ENCODE results near the gene DLK1.

The DLK1 gene

DNA sequence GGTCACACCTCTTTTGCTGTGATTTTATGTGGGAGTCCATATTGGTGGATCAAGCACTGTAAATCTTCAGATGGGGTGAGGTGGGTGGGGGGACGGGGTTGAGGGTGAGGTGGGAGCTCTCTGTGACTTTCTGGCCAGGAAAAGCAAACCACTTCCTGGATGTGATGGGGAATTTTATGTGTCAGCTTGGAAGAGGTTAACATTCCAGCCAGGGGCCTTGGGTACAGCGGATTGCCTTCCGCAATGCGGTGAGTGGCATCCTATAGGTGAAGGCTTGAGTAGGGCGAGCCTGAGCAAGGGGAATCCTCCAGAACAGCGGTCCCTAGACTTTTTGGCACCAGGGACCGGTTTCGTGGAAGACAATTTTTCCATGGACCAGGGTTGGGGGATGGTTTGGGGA lies 36.2 kb downstream of the DLK1 start:
- DNase-seq (ENCODE audit: low spot score) = no peak

DNA sequence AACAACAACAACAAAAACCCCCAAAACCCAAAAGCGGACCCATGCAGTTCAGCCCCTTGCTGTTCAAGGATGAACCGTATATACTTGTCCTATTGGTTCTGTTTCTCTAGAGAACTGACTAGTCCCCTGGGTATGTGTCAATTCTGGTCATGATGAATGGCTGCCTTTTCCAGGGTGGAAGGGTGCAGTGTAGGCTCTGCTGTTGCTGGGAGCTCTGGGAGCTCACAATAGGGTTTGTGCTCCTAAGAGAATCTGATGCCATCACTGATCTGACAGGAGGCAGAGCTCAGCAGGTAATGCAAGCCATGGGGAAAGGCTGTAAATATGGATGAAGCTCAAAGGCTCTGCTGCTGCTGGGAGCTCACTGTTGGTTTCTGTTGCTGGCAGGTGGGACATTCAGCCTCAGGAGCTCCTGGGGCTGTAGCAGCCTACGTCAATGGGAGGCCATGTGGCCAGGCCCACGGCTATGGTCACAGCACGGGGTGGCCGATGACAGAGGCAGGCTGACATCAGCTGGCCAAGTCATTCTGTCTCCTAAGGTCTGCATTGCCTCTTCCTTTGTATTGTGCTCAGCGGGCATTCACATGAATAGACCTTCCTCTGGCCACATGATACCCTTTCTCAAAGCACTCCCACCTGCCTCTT lies 37.9 kb downstream of the DLK1 start:
- DNase-seq (ENCODE audit: low spot score) = no peak

DNA sequence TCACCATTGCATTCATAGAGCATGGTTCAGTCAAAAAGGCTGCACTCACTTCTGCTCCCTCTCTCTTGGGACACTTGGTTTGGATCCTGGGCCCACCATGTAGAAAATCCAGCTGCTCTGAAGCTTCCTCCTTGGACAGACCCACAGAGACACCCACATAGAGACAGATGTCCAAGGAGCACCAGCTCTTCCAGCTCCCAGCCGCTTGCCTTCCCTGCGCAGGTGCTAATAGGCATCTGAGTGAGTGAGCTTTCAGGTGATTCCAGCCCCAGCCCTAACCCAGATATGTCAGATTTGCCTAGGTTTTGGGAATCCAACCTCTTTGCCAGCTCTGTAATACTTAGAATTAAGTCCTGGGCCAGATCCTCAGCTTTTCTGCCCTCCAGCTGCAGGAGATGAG lies 38.6 kb downstream of the DLK1 start:
- DNase-seq (ENCODE audit: low spot score) = no peak

DNA sequence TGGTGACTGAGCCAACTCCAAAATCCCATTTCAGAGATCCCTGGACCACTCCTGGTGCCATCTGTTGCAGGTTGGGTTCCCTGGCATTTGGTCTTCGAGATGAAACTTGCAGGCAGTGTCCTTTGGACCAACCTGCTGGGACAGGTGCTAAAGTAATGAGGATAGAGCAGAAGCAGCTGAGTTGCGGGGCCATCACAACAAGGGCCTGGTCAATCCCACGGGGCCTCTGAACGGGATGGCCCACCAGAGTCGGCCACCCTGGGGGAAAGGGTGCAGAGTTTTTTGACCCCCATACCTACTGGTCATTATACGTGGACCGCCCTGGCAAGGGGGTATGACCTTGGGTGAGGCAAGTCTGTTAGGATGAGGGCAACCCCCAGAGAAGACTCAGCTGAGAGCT lies 39.3 kb downstream of the DLK1 start:
- no peak for DNase-seq (ENCODE audit: low spot score)

DNA sequence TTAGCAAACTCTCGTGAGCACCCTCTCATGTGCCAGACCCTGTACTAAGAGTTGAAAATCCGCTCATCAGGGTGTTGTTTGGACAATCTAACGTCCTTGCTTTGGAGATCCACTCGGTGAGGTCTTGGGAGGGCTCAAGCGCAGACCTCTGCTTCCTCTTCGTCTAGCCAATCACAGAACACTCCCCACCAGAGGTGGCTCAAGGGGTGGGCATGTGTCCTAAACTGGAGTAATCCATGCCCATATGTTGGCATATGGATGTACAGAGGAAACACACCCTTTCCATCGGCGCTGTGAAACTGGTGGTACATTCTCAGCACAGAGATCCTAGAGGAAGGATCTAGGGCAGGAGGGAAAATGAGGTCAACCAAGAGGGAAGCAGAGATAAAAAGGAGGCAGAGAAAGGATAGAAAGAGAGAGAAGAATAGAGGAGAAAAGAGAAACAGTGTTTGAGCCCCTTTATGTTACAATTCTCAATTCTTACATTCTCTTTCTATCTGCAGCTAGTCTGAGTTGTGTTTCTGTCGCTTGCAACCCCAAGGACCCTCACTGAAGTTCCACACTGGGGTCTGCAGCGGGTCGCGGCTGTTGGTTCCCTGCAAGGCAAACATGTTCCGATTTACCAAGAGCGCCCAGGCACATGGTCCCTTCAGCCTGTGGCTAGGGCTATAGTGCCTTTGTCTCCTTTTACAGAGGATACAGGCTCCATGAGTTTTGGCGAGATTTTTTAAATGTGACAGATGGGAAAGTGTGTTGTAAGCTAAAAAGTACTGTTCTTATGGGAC lies 40.5 kb downstream of the DLK1 start:
- DNase-seq (ENCODE audit: low spot score) = no peak

DNA sequence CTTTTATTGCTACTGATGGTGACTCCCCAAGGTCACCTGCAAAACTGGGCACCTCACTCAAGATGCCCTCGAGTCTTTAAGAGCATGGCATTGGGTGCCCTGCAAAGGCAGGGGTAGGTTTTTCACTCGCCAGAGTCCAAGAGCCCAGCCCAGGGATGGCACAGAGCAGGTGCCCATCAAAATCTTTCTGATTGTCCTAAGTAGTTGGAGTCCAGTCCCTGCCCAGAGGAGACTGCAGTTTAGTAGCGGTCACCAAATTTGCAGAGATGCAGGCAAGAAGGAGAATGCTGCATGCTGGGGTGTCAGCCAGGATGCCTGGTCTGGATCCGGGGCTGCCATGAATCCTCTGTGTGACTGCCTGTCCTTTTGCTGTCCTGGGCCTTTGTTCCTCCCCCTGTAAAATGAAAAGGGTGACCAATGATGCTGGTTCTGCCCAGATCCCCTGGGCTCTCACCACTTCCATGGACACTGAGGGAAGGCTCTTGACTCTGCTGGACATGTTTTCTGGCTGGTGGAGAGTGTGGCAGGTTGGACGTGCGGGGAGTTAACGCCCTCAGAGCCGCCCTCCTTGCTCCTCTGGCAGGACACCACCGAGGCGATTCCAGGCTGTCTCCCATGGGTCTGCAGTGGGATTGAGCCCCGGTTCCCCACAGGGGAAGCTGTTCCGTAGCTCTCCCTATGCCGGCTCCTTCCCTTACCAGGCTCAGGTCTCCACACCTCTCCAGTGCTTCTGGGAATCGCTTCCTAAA lies 41.3 kb downstream of the DLK1 start:
- no peak for DNase-seq (ENCODE audit: low spot score)

DNA sequence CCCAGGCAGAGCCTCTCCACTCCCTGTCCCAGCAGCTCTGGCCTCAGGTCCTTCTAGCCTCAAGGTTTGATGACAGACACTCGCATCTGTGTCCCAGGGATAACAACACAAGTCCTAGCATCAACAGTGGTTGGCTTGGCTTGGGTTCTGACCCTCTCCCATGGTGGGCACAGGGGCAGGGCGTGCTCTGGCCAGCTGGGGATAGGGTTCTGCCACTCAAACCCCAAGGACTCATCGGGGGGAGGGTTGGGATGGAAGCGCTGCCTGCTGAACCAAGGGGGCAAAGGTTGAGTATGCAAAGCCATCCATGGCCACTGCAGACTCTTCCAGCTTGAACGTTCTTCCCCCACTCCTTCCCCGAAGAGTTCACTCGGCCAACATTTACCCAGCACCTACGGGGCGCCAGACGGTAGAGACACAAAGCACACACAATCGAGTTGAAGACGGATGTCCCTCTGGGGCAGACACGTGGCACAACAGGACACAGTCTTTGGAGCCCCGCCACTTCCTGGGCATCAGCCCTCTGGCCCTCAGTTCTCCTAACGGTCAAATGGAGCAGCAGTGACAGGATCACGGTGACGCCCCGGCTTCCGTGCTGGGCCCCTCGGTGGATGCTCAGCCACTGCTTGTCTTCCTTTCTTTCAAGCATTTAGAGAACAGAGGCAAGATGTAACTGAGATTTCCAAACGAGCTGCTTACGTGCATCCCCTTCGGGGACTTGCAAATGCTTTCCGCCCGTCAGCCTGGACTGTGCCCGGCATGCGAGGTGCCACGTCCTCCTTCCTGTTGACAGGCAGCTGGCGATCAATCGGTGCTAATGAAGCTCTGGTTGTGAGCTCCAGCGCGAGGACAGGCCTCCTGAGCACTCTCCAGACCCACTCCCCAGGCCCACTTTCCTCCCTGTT lies 42.6 kb downstream of the DLK1 start:
- DNase-seq (ENCODE audit: low spot score) = no peak

DNA sequence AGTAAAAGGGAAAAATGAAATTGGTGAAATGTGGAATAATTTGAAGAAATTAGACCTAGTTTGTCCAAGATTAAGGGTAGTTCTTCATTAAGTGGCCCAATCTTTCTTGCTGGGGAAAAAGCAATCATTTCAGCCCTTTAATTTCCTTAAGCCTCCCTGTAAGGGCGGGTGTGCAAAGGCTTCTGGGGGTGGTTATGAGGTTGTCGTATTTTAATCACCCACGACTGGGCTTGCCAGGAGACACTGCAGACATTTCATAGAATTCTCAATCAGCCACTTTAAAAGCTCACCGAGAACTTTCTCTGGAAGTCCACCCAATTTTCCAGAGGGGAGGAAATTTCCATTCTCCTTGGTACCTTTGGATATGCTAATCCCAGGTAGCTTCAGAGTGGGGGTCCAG lies 43.4 kb downstream of the DLK1 start:
- DNase-seq (ENCODE audit: low spot score) = no peak

DNA sequence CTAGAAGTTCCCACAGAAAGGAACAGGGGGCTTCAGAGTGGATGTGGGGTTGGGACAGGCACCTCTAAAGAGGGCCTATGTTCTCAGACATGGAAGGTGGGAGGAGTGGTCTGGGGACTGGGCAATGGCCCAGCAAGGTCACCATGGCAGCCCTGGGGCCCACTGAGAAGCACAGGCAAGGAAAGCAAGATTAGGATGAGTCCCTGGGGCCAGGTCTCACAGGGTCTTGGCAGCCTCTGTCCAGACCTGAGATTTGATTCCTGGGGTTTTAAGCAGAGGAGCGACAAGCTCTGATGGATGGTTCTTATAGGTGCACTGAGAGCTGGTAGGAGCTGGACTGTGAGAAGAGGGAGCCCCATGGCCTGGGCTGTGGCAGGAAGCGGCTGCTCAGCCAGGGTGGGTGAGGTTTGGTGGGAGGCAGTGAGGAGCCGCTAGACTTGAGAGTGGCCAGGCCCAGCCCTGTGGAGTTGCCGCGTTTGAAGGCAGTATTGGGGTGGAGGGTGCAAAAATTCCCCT lies 44.0 kb downstream of the DLK1 start:
- DNase-seq (ENCODE audit: low spot score) = no peak

DNA sequence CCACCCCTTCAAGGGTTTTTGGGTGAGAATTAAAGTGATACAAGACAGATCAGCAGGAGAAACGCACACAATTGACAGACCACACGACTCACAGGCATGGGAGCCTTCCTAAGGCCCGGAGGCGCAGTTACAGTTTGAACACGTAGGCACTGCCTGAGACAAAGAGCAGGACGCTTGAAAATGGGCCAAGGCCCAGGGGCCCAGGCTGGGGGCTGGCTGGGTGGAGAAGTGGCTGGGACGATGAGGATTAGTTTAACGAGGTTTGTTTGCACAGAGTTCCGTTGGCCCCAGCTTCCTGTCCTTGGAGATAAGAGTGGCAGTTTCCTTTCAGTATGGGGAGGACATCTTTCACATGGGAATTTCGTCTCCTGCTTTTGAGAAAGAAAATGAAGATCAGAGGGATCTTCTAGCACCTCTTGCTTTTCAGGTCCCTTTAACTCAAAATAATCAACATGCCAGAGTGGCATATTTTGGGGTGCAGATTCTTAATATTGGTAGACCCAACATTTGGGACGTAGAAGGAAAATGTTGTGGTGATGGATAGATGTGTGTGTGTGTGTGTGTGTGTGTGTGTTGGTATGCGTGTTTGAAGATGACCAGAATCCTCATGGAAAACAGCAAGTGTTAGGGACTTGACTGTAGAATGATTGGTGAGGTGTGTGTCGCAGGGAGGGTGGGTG lies 44.6 kb downstream of the DLK1 start:
- DNase-seq (ENCODE audit: low spot score) = no peak

DNA sequence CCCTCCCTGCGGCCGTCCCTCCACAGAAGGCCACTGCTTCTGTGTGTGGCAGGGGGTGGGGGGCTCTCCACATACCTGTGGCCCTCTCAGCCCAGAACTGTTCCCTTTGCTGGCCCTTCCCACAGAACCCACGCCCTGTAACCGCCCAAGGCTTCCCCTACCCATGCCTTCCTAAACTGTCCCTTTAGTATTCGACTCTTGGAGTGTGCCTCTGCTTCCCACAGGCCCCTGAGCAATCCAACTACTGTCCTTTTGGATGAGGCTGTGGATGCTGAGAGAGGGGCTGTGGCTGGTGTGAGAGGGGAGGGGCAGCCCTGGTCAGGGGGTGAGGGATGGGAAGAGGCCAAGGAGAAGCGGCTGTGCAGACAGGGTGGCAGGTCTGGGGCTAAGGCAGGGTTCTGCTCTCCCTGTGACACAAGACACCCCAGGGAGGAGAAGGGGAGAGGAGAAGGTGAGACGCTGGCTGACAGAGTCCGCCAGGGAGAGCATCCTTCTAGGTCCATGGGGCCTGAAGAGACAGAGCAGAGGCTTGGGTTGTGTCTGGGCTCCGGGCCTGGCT lies 46.0 kb downstream of the DLK1 start:
- no peak for DNase-seq (ENCODE audit: low spot score)

DNA sequence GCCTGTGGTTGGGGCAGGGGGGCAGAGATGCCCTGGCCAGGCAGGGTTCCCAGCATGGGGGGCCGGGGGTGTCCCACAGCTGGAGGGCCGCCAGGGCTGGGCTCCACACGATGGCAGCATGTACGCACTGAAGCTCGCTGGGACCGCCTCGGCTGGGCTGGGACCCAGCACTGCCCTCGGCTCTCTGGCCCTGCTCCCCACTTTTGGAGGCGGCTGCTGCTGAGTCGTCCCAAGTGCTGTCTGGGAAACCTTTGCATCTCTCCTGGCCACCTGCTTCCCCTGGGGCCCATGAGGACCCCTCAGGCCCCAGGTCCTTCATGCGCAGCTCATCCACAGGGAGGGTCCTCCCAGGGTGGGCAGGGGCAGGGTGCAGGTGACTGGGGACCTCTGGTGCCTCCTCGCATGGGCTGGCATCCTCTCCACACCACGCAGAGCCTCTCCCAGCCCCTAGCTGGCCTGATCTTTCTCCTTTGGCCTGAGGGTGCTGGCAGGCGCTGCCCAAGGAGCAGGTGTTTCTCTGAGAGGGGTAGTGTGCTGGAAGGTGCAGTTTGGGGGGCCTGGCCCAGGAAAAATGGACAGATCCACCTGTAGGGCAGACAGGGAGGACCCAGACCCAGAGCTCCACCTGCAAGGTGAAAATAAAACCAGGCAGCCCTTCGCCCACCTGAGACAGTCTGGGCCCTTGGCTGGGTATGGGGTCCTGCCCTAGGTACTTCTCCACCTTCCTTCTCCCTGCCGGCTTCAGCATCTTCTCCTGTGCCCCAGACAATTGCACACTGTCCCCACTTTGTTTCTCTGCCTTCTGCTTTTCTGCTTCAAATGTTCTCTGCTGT lies 46.9 kb downstream of the DLK1 start:
- DNase-seq (ENCODE audit: low spot score) = no peak

DNA sequence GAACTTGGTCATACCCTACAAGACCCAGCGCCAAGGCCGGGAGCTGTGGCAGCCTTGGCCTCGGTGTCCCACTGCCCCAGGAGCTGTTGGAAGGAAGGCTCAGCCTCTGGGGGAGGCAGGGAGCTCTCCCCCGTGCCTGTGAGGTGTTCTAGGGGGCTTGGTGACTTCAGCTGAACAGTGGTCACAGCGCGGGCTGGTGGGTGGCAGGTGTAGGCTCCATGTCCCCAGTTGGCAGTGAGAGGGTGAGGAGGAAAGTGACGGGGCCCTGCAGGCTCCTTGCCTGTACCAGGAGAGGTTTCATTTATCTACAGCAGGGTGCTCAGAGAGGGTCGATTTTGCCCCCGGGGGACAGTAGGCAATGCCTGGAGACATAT lies 47.5 kb downstream of the DLK1 start:
- DNase-seq (ENCODE audit: low spot score) = no peak

DNA sequence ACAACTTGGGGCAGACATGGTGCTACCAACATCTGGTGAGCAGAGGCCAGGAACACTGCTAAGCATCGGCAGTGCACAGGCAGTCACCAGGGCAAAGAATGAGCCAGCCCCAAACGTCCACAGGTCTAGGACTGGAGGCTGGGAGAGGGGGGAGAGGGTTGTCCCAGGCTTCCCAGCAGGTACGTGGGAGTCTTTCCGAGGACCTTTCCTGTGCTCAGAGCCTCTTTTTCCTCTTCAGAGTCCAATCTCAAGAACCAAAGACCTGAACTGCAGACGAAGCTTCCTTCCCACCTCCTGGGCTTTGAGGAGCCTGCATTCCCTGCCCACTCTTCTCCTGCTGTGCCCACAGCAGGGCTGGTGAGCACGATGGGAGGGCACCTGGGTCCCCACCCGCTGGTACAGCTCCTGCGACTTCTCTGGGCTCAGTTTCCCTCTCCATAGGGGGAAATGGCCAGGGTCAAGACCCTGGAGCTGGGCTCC lies 48.7 kb downstream of the DLK1 start:
- DNase-seq (ENCODE audit: low spot score) = no peak

DNA sequence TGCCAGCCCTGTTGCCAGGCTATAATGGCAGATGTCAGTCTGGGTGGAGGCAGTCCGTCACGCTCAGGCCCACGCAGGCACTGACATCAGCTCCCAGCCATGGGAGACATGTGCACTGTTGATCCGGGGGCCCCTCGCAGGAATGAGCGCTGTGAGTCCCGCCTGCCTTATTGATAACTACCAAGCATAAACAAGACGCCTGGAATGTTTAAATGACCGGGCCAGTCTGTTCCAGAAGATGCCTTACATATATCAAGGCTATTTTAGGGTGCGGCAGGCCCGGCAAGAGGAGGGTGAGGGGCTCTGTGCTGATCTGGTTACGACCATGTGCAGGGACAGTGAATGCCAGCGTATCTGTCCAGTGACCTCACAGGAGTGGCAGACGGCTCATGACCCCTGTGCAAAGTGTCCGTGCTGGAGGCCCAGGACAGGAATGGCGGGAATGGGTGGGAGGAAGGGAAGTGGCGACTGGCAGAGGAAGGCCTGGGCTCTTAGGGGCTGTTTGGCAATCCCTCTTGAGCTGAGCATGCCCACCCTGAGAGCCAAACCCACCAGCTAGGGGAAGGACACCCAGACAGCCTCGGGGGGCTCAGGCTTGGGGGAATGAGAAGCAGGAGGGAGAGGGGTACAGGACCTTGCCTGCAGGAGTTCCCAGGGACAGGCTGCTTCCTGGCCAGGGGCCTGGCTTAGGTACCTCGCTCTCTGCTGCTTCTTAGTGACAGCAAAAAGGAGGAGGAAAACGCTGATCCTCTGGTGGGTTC lies 49.3 kb downstream of the DLK1 start:
- DNase-seq (ENCODE audit: low spot score) = no peak

DNA sequence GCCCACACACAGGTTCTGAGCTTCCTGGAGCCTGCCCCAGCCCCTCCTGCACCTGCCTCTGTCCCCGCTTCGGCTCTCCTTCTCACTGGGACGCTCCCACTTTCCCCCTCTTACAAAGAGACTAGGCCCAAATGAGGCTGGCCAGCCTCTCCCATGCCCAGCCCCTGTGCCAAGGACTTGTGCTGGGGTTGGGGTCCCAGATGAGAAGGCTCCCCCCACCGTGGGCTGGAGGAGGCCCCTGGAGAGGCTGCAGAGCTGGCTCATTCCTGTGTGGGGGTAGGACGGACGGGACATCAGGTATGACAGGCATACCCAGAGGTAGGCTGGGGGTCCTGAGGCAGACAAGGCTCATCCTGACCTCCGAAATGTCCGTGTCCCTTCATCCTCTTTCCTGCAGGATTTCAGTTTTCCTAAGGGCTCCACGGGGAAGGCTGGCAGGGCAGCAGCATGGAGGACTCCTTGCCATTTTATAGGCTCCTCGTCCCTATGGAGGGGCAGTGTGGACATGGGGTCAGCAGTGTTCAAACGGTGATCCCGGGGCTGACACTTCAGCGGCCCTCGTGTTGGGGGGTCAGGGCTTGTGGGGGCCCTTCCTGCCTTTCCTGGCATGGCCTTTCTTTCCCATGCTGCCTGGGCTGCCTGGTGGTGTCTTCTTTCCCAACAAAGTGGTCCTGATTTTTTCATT lies 50.1 kb downstream of the DLK1 start:
- DNase-seq (ENCODE audit: low spot score) = no peak

DNA sequence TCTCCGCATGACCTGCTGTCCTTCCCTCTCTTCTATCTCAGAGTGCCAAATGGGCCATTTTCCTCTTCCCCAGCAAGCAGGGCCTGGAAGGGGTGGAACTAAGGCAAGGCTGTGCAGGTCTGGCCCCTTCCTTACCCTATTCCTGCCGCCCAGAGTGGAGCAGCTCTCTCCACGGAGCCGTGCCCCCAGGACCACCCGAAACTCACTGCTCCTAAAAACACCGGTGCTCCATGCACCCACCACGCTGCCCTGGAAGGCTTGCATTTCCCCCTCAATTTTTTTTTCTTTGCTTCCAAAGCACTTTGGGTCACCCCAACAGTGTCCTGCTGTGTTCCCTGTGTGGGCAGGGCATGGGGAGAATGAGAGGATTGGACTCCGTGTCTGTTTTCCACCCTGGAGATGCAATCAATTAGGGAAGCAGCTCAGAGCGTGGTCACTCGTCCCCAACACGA lies 50.7 kb downstream of the DLK1 start:
- no peak for DNase-seq (ENCODE audit: low spot score)

DNA sequence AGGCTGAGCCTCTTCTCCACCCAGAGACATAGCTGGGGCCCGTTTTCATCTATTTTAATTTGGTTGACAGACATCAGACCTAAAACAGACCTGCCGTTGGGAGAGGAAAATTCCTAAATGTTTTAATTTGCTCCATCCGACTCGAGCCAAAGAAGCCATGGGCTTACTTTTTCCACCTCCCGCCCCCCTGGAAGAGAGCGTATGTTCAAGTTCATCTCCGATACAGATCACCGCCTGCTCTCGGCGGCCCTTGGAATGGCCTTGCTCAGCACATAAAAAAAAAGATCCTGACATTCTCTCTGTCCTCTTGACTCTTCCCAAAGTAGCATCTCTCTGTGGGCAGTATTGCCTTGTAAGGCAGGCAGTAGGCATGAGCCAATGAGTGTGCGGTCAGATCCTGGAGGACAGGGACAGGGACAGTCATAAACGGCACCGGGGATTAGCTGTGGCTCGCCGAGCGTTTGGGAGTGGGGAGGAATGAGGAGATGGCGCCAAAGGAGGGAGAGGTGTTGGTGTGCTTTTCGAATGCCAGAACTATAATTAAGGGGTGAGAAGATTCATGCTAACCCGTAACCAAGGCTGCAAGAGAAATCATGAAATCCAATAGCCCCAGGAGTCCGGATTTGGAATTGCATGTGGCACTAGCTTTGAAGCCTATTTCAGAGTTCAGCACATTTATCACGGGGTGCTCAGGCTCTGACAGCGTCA lies 51.3 kb downstream of the DLK1 start:
- no peak for DNase-seq (ENCODE audit: low spot score)

Data from COLO829 (cell line).